HepG2 (cell line): ENCODE results near the gene PELI2. TPM values are rescaled to one million over a fixed set of nuclear protein-coding genes. Genes with fewer than 3 reads are reported as not detected.

Experiments
- ZC3H4 ChIP-seq: sonication (generic); formaldehyde crosslinking; IDR thresholded peaks from 2 replicates; pipeline ENCODE4 v1.4.0; 2020; ENCODE audit warnings: missing genetic modification reagents, borderline replicate concordance
- ZHX2 ChIP-seq, 2 experiments: sonication (generic) in 1 of 2; formaldehyde crosslinking in 1 of 2; IDR thresholded peaks; 2 replicates each; pipeline versions ENCODE4 v1.6.1 to v1.9.0; 2014 to 2022; ENCODE audit warnings: antibody characterized with exemption in 1 of 2, borderline replicate concordance in 1 of 2, inconsistent platforms in 1 of 2, low read depth in 1 of 2, missing genetic modification reagents in 1 of 2
- ZNF33A ChIP-seq: sonication (generic); formaldehyde crosslinking; IDR thresholded peaks from 2 replicates; pipeline ENCODE4 v1.5.1; 2020; ENCODE audit warnings: missing genetic modification reagents, mild to moderate bottlenecking, moderate library complexity, borderline replicate concordance
- polyA plus RNA-seq, 8 experiments: library from polyadenylated mRNA; depleted of rRNA in 3 of 8; stranded (reverse) in 7 of 8; unstranded in 1 of 8; fragments of >200 nt; fragmentation: Illumina TruSeq in 4 of 8; extraction: Trizol in 4 of 8; gene quantifications; 2 replicates each; pipeline versions ENCODE4 v1.2.1 to v1.2.3, GENCODE V29; 2011 to 2016; ENCODE audit warnings: low read depth in 4 of 8, missing spikeins in 1 of 8, mixed read lengths in 1 of 8; ENCODE audit not compliant: insufficient read depth in 1 of 8
- total RNA-seq, 5 experiments: library from RNA; depleted of rRNA; stranded (reverse); fragments of >200 nt; fragmentation: Illumina TruSeq; extraction: Trizol; gene quantifications; 2 replicates each; pipeline ENCODE4 v1.2.3, GENCODE V29; 2016; ENCODE audit warnings: low read depth in 1 of 5
- TF ChIP-seq, protein P1 (sequence below): sonication (generic); formaldehyde crosslinking; IDR thresholded peaks from 2 replicates; pipeline ENCODE4 v1.9.0; 2021; ENCODE audit warnings: missing genetic modification reagents, borderline replicate concordance

The PELI2 gene
- total and polyA plus RNA-seq, 2 of the 13 experiments (the other 11 are each of a cell fraction or from before 2014, with no cell fraction given) = 0.07 TPM; not detected in 1

GRCh38 chr14:56117765-56118610 is at the start of gene PELI2 (continued):
- TF ChIP-seq ZHX2 (IDR thresholded peaks at IDR 0.05; ENCODE audit: low read depth) = no peak
- TF ChIP-seq ZHX2 (CRISPR knock-in tag; IDR thresholded peaks at IDR 0.05; ENCODE audit: borderline replicate concordance) = no peak
- TF ChIP-seq ZC3H4 (CRISPR knock-in tag) = no peak
- no peak for TF ChIP-seq ZNF33A
- TF ChIP-seq, protein P1, sequence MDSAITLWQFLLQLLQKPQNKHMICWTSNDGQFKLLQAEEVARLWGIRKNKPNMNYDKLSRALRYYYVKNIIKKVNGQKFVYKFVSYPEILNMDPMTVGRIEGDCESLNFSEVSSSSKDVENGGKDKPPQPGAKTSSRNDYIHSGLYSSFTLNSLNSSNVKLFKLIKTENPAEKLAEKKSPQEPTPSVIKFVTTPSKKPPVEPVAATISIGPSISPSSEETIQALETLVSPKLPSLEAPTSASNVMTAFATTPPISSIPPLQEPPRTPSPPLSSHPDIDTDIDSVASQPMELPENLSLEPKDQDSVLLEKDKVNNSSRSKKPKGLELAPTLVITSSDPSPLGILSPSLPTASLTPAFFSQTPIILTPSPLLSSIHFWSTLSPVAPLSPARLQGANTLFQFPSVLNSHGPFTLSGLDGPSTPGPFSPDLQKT (CRISPR knock-in tag) = no peak
